GM18951 (cell line): Measurements from ENCODE around the gene CPZ.

Experiments used
- POLR2A ChIP-seq: IDR thresholded peaks from 4 replicates; pipeline ENCODE4 v1.6.1; 2011; ENCODE audit warnings: mild to moderate bottlenecking; ENCODE audit not compliant: insufficient read length, insufficient read depth; ENCODE audit errors: extremely low read depth
- in situ Hi-C: fragments of 300-500 bp; cut with MboI; formaldehyde crosslinking; loops from one replicate; pipeline ENCODE4 v1.12.0; 2022; ENCODE audit warnings: low sequenced_read_pairs, mixed read lengths, inconsistent platforms; ENCODE audit not compliant: unreplicated experiment

CPZ gene

DNA sequence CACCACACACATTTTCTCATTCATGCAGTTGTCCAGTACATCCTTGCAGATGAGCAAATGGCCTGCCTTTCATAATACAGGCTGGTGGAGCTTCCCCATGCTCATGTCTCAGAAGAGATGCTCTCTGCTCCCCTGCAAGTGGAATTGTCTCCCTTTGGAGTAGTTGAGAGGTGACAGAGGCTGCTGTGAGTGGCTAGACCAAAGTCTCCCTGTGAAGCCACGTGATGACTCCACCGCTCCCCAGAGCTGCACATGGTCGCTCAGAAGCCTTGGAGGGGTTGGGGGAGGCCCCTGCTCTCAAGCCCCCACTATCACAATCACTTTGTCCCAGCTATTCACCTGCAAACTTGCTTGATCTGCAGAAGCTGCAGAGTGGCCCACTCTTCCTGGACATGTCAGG lies 13.8 kb upstream of the CPZ start:
- TF ChIP-seq POLR2A = no peak
- in situ Hi-C loops = no loop called here

DNA sequence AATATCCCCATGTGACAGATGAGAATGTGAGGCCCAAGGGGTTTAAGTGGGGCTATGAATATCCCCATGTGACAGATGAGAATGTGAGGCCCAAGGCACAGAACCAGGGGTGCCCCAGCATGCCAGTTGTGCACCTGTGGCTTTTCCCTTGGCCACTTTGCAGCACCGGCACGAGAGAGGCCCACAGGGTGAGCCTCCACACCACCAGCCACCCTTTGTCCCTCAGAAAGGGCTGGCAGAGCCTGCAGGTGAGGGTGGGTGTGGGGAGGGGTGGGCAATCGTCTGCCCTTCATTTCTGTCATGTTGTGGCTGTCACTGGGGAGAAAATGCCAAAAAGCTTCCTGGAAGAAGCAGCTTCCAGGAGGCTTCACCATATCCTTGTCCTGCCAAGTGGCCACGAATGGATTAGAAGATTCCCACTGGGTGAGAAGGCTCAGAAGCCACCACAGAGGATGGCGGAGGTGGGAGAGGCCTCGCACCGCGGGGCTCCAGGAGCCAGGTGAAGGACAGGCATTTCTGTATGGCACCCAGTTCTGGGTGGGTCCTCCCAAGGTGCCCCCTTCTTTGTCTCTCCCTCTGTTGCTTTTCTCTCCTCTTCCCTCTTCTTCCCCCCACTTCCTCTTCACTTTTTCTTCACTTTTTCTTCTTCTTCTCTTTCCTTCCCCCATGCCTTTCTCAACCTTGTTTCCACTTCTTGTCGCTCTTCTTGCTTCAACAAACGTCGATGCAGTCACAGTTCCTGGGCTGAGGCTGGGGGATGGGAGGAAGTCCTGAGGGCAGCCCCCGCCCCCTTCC lies 12.8 kb upstream of the CPZ start:
- in situ Hi-C loops = no loop called here
- no peak for TF ChIP-seq POLR2A

DNA sequence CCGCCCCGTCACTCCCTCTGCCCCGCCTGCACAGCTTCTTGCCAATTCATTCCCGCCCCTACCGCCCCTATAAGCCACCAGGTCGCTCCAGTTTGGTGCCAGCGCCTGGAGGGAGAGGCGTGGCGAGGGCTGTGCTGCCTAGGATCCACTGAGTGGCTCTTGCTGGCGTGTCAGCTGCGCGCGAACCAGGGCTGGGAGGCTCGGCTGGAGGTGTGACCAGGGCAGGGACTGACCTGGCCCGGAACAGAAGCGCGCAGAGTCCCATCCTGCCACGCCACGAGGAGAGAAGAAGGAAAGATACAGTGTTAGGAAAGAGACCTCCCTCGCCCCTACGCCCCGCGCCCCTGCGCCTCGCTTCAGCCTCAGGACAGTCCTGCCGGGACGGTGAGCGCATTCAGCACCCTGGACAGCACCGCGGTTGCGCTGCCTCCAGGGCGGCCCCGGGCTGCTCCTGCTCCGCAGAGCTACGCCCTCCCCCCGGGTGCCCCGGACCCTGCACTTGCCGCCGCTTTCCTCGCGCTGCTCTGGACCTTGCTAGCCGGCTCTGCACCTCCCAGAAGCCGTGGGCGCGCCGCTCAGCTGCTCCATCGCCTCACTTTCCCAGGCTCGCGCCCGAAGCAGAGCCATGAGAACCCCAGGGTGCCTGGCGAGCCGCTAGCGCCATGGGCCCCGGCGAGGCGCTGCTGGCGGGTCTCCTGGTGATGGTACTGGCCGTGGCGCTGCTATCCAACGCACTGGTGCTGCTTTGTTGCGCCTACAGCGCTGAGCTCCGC lies 12.1 kb upstream of the CPZ start, which contains the start of gene GPR78:
Gene GPR78, plus strand, starts transcription at position 72 of the 773 bp plus-strand sequence. Its CDS starts 591 bp downstream, at position 663.
- TF ChIP-seq POLR2A = no peak
- in situ Hi-C loops = no loop called here

DNA sequence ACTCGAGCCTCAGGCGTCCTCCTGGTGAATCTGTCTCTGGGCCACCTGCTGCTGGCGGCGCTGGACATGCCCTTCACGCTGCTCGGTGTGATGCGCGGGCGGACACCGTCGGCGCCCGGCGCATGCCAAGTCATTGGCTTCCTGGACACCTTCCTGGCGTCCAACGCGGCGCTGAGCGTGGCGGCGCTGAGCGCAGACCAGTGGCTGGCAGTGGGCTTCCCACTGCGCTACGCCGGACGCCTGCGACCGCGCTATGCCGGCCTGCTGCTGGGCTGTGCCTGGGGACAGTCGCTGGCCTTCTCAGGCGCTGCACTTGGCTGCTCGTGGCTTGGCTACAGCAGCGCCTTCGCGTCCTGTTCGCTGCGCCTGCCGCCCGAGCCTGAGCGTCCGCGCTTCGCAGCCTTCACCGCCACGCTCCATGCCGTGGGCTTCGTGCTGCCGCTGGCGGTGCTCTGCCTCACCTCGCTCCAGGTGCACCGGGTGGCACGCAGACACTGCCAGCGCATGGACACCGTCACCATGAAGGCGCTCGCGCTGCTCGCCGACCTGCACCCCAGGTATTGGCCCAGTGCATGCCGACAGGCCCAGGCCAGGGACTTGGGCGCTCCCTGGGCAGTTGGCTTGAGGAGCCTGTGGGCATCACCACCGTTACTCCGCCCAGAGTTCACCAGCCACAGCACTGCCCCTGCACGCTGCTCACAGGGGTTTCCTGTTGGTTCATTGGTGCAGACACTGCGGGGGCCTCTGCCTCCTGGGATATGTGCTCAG lies 11.3 kb upstream of the CPZ start:
- in situ Hi-C loops = no loop called here
- no peak for TF ChIP-seq POLR2A

DNA sequence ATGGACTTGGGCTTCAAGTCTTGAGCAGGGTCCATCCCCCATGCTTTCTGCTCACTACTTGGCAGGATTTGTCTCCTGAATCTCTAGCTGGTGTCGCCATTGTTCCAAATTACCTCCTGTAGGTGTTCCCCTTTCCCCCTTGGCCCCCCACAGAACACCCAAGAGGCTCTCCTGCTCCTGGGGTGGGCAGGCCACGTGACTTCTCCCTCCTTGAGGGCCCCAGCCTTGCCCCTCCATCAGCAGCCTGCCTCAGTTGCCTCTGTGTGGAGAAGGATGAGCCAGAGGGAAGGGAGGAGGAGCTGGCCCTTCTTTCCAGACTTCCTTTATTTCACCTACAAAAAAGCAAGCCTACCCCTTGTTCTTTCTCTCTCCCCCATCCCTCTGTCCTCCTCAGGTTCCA lies 10.5 kb upstream of the CPZ start:
- in situ Hi-C loops = no loop called here

DNA sequence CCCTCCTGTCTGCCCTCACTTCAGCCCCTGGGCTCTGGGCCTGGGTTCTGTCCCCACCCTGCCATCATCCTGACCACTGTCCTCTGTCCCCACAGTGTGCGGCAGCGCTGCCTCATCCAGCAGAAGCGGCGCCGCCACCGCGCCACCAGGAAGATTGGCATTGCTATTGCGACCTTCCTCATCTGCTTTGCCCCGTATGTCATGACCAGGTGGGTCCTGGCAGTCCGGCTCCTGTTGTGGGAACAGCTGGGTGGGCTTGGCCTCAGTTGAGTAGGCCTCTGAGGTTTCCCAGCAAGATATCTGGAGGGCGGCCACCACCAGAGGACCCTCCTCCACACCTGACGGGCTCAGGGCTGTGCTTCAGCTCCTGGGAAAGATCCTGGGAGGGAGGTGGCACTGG lies 10.1 kb upstream of the CPZ start:
- in situ Hi-C loops = no loop called here
- no peak for TF ChIP-seq POLR2A

More for the DNA sequence above, 10.5 kb upstream of the CPZ start:
- TF ChIP-seq POLR2A = no peak

DNA sequence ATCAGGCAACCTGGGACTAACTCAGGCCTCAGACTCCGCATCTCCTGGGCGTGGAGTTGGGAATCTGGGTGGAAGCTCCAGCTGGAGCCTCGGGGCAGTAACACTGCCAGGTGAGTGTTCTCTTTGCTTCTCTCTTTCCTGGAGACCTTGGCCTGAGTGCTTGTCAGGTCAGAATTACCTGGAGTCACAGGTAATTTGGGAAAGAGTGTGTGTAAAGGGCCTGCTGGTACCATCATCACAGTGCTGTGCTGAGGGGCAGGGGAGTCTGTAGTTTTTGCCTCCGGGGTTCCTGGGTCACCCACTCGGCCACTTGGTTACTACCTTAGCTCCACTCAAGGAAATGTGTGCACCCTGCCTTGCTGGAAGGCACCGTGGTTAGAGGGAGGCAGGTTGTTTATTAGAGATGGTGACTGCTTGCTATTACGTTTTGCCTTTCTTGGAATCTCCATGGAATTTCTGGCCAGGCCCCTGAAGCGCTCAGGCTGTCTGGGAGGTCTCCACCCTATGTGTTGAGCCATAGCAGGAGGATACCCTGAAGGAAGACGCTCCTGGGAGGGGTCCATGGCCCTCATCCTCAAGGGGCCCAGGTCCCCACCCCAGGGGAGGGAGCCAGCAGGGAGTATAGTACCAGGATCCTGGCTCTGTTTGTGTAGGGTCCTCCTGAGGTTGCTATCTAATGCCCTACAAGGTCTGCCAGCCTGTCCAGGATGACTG lies 9.5 kb upstream of the CPZ start:
- no peak for TF ChIP-seq POLR2A

DNA sequence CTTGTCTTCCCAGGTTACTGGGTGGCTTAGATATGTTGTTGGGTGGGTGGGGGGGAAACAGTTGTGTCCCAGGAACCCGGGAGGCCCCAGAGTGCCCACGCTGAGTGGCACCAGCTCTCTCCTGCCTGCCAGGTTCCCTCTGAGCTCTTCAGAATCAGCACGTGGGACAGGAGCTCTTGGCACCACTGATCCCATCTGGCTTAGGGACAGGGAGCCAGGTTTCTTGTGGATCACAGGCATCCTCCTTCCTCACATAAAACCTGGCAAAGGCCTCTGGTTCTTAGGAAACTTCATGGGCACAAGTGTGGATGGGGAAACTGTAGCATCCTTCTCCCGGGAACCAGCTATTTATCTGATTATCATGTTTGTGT lies 8.9 kb upstream of the CPZ start:
- no peak for TF ChIP-seq POLR2A
- in situ Hi-C loops = no loop called here

More for the DNA sequence above, 9.5 kb upstream of the CPZ start:
- in situ Hi-C loops = no loop called here

DNA sequence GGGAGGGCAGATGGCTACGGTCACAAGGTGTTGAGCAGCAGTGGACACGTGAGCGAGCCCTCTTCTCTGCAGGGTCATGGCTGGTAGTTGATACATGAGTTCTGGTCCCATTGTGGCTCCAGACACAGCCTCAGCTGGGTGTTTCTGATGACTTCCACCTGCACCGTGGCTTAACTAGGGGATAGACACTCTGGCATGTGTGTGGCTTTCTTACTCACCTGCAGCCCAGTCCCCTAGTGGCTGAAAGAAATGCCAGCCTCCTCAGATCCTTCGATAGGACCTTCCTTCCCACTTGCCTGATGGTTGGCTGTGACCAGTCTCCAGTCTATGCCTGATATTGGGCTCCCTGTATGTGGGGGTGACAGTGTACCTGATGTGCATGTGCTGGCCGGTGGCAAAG lies 7.4 kb upstream of the CPZ start:
- in situ Hi-C loops = no loop called here
- TF ChIP-seq POLR2A = no peak

DNA sequence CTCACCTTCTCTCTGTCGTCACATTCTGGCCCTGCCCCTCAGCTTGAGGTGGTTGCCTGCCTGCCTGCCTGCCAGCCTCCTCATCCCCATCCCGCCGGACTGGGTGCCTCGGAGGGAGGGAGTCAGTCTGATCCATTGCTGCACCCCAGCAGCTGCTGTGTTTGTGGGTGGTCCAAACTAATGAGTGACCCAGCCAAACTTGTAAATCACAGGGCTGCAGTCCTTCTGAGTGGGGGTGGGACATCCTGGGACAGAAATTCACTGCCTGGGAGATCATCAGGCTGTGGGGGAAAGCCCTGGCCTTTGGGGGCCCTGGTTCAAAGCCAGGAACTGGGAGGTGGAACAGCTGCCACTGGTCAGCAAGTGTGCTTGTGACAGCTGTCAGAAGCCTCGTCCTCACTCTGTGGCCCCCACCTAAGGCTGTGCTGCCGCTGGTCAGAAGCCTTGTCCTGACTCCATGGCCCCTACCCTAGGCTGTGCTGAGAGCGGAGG lies 6.8 kb upstream of the CPZ start:
- TF ChIP-seq POLR2A = no peak
- in situ Hi-C loops = no loop called here

DNA sequence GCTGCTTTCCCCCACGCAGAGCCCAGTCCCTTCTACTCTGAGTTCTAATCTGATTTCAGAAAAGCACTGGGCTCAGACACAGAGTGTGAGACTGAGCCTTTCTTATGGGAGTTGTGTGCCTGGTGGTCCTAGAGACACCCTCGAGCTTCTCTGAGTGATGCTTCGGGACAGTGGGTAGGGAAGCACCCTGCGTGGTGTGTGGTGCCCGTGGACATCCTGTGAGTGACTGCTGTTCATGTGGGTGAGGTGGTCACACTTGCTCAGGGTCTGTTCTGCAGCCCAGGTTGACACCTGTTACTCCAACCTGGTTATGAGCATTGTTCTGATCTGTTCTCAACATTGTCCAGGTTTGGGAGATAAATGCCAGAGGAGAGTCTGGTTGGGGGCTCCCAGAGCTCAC lies 6.3 kb upstream of the CPZ start:
- no peak for TF ChIP-seq POLR2A
- in situ Hi-C loops = no loop called here

DNA sequence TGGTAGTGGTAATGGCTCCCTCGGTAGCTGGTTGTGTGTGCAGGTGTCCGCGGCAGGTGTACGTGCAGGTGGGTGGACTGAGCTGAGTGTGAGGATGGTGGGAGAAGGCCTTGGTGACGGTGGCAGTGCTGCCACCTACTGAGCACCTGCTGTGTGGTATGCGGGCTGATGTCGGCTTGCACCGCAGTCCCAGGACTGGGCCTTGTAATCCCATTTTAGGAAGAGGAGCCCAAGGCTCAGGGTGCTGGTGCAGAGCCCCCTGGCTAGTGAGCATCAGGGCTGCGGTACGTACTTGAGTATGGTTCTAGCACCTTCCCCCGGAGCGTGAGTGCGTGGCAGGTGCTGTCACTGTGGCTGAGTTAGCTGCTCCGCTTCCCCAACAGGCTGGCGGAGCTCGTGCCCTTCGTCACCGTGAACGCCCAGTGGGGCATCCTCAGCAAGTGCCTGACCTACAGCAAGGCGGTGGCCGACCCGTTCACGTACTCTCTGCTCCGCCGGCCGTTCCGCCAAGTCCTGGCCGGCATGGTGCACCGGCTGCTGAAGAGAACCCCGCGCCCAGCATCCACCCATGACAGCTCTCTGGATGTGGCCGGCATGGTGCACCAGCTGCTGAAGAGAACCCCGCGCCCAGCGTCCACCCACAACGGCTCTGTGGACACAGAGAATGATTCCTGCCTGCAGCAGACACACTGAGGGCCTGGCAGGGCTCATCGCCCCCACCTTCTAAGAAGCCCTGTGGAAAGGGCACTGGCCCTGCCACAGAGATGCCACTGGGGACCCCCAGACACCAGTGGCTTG lies 5.7 kb upstream of the CPZ start:
- TF ChIP-seq POLR2A = no peak
- in situ Hi-C loops = no loop called here
